GM21390 (cell line): Measurements from ENCODE around the gene CDH13.

Source experiments
- ATAC-seq: cut with Tn5 transposase; IDR thresholded peaks from one replicate; pipeline ENCODE4 v1.9.1; 2021; ENCODE audit not compliant: unreplicated experiment

The CDH13 gene

DNA sequence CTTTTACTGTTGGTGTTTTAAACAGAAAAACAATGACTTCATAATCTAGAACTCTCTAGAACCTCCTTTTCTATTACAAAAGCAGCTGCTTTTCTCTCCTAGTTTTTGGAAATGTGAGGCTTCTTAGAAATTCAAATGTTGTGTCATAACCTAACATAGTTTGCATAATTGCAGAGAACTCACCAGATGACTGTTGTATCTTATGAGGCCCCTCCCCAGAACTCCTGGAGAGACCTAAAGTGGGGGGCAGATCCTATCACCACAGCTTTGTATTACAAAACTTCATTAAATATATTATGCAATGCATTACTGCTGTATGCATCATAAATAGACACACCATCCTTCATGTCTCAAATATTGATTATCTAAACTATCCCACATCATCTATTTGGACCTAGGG, 642.3 kb downstream of the CDH13 start:
- no peak for ATAC-seq

- ATAC-seq: no peak
Observed at GRCh38 chr16:83269541-83269940, 642.8 kb downstream of the CDH13 start.

- no peak for ATAC-seq
Observed at GRCh38 chr16:83270061-83270460, 643.3 kb downstream of the CDH13 start.

DNA sequence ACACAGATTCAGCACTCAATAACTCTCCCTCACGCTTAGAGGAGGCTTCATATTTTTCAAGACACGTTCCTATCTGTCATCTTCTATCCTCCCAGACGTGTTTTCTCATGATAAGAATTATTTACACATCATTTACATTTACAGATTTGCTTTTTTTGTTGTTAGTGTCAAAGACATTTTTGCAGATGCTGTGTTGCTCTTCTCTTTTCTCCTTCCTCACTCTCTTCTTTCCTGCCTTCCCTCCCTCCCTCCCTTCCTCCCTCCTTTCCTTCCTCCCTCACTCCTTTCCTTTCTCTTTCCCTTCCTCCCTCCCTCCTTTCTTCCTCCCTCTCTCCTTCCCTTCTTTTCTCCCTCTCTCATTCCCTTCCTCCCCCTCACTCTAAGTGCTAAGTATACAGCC, 643.9 kb downstream of the CDH13 start:
- no peak for ATAC-seq

DNA sequence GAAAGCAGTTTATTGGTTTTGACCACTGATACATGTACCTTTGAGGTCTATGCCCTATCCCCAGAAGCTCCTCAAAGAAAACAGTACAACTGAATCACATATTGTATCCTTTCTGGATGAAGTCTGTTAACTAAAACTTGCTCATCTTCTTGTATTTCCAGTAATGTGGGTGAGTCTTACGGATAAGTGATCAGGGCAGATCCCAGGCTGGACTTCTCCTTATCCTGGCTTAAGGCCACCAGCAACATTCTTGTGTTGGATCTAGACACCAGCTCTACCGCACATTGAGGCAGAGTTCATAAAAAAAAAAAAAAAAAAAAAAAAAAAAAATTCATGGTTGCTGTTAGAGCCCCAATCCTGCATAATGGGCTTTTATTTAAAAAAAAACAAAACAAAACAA, 644.4 kb downstream of the CDH13 start:
- no peak for ATAC-seq

DNA sequence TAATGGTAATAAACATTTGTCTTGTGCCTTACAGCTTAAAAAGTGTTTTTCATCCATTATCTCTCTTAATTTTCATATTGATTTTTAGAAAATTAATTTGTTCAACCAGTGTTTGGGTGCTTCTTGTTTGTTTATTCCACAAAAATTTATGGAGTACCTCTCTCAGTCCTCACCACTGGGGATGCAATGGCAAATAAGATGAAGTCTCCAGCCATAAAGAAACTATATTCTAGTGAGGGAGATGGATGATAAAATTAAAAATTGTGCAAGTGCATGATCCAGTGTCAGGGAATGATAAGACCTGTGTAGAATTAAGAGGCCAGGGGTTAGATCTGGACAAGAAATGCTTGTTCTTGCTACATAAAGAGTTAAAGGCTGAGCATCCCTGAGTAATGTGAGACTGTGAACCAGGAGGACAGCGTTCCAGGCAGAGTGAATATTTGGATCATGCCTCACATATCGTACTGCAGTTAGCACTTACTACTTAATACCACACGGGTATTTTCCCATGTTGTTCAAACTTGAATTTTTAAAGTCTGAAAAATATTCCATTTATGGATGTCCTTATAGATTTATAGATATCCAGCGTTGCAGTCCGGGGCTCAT, 645.3 kb downstream of the CDH13 start:
- no peak for ATAC-seq

DNA sequence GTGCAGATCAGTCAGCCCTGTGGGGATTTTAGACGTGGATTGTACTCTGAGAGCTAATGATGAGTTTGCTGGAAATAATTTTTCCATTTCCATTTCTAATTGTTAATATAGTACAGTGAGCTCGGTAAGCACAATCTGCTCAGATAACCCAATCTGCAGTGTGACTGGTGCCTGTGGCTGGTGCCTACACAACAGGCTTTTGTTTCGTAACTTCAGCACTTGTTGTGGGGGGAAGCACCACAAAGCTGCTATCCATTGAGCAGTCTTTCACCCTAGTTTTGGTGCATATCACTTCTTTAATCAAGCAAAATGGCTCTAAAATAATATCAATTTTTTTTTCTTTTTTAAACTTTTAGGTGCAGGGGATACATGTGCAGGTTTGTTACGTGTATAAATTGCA, 646.1 kb downstream of the CDH13 start:
- no peak for ATAC-seq

- ATAC-seq: no peak
Observed at GRCh38 chr16:83273504-83274173, 646.9 kb downstream of the CDH13 start.

DNA sequence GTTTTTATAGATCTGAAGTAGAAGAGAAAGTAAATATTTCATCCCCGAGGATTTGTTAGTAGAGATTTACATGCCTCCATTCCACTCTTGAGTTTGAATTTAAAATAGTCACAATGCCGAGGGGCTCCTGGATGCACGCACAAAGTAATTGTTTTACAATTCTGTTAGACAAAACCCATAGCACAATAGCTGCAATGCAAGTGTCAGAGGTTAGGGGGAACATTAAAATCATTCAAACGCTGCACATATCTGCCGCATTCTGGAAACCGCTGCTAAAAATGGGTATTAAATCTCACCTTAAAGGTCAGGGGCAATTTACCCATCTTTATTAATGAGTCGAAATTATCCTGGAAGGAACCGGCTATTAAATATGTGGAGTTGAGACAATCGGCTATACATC, 652.5 kb downstream of the CDH13 start:
- ATAC-seq: no peak

- ATAC-seq: no peak
Observed at GRCh38 chr16:83285921-83286320, 659.2 kb downstream of the CDH13 start.

- ATAC-seq: no peak
Observed at GRCh38 chr16:83296505-83296904, 669.7 kb downstream of the CDH13 start.

GRCh38 chr16:83298541-83298940, 671.8 kb downstream of the CDH13 start:
- ATAC-seq: no peak

DNA sequence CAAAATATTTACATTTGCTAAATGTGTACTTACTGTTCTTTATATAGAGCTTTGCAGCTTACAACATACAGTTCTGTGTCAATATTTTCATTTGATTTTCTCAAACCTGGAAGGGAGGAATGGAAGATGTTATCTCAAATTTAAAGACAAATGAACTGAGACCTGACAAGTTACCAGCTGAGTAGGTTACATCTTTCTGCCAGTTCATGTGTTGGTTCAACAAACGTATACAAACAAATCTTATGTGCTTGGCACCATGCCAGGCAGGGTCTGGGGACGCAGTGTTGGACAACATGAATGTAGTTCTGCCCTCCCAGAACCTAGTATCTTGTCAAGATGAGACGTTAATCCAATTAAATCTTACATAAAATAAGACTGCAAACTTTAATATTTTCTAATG, 673.6 kb downstream of the CDH13 start:
- ATAC-seq: no peak

- ATAC-seq: no peak
Observed at GRCh38 chr16:83301971-83302370, 675.2 kb downstream of the CDH13 start.

DNA sequence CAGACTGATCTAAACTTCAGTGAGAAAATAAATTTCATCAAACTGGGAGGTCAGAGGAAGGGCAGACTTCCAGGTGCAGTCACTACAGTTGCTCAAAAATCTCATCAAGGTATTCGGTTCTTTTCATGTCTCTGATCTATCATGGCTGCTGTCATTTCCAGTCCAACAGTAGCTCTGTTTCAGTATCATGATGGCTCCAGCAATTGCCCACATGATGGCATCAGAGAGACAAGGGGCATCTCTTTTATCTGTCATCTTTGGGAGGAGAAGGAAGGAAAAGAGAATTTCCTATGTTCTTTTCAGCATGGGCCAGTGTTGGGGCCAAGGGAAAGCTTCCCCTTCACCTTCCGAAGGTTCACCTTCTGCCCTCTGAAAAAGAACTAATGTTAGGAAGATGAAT, 676.1 kb downstream of the CDH13 start:
- ATAC-seq: no peak

DNA sequence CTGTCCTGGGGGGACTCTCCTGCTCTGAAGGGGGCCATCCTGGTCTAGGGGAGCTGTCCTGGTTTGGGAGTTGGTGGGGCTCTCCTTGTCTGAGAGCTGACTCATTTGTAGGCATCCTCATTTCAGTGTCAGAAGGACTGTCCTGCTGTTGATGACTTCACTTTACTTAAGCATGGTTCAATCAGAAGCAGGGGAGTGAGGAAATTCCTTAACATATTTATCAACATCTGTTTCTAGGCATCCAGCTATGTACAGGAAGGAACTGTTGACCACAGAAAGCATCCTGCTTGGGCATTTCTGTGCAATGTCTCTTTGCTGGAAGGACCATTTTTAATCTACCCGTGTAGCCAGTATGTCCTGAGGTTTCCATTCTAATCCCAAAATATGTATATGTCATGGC, 678.3 kb downstream of the CDH13 start:
- ATAC-seq: no peak

DNA sequence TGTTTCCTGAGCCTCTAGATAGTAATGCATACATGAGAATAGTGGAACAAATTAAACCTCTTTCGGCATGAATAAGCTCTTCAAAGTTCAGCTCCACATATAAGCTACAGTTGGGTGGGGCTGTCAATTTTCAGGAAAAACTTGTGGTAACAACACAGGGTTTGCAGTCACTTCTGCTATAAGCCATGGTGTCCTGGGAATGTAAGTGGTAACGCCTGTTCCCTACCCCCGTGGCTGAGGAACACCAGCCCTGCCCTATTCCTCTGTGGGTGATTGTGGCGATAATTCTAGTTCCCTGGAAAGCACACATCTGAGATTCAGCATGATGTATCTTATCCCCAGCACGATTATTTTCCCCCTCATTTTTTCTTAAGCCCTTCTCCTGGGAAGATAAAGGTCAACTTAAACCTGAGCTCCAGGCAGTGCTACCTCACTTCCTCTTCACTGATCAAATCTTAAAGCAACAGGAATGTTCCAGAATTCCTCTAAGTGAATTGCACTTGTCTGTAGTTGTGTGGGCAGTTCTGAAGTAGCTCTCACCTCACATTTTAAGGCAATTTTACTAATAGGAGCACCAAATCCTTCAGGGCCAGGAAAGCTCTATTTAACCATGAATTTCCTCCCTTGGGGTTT, 680.3 kb downstream of the CDH13 start:
- ATAC-seq: no peak

- no peak for ATAC-seq
Observed at GRCh38 chr16:83307594-83307992, 680.8 kb downstream of the CDH13 start.

DNA sequence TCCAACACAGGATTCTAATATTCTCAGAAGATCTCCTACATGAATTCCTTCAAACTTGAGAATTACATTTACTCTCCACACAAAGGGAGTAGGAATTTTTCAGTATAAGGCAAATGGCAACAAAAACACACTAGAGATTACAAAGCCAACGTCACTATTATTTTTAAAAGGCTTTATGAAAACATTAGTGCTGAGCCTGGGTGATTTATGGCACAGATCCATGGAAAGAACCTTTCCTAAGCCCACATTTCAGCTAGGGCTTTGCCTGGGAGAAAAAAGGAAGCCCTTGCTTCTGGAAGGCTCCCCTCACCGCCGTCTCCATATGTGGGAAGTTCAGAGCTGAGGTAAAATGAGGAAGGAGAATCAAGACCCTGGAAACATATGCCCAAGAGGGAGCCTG, 681.6 kb downstream of the CDH13 start:
- ATAC-seq: no peak

DNA sequence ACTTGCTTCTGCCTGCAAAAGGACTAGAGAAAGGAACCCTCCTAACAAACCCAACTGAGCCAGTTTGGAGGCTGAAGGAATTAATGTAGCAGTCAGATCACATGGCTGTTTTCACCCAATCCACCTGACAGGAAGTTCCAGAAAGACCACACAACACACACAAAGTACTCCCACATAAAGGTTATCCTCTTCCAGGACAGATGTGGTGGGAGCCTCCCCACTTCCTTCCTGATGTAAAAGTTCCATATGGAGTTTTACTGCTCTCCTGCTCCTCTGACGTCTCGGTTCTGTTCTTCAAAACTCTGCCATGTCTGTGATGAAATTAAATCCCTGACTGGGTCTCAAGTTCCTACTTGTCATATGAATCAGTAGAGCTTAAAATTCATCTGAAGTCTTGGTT, 684.0 kb downstream of the CDH13 start:
- ATAC-seq: no peak

GRCh38 chr16:83312015-83312717, 685.4 kb downstream of the CDH13 start:
- ATAC-seq: no peak

DNA sequence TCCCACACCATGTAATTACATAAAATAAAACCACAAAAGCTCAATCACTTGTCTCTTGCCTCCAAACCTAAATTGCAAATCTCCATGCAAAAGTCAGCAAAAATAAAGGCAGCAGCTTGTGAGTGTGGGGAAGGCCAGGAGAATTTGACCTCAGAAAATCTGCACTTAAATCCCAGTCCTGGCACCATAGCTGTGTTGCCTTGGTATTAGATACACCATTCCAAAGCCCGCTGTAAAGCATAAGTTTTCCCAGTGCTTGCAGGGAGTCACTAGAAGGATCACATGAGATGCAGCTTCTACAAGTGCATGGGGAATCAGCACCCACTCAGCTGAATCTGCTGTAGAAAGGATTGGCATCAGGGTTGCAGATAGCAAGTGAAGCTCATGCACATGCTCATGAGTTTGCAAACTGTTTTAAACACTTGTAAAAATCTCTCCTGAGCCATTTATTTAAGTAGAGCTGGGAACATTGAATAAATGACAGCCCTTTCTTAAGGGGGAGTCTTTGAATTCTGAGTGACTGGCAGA, 686.0 kb downstream of the CDH13 start:
- no peak for ATAC-seq
